D341Med (cell line): Measurements from ENCODE around the gene GATAD2A.

Experiments used
- DNase-seq: peaks from one replicate; pipeline ENCODE4 v3.0.0; 2012; ENCODE audit warnings: low spot score

Gene GATAD2A

DNA sequence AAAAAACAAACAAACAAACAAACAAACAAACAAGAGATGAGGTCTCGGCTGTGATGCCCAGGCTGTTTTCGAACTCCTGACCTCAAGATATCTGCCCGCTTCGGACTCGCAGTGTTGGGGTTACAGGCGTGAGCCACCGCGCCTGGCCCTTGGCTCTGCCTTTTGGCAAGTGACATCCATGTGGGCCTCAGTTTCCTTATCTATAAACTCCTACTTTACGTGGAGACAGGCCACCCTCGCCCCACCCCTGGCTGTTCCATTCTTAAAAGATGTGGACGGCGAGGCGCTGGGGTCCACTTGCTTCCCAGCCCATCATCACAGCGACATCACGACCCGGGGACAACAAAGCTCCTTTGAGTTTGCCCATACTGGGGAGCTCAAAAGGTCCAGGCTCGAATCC lies 108.2 kb downstream of the GATAD2A start:
- DNase-seq: no peak

DNA sequence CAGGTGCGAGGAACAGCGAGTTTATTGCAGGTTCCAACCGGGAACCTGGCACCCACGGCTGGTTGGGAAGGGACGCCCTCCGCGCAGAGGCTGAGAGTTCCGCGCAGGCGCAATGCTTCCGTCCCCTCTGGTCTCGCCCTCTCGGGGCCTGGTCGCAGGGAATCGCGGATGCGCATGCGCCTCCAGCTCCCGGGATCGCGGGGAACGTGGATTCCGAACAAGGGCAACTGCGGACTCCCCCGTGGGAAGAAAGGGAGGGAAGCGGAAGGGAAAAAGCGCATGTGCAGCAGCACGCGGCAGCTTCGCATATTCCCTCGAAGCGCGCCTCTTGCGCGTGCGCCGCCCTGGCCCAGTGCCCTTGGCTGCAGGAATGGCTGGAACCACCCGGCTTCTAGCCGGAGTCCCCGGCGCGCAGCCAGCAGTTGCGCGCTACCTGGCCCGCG lies 108.8 kb downstream of the GATAD2A start:
- no peak for DNase-seq

DNA sequence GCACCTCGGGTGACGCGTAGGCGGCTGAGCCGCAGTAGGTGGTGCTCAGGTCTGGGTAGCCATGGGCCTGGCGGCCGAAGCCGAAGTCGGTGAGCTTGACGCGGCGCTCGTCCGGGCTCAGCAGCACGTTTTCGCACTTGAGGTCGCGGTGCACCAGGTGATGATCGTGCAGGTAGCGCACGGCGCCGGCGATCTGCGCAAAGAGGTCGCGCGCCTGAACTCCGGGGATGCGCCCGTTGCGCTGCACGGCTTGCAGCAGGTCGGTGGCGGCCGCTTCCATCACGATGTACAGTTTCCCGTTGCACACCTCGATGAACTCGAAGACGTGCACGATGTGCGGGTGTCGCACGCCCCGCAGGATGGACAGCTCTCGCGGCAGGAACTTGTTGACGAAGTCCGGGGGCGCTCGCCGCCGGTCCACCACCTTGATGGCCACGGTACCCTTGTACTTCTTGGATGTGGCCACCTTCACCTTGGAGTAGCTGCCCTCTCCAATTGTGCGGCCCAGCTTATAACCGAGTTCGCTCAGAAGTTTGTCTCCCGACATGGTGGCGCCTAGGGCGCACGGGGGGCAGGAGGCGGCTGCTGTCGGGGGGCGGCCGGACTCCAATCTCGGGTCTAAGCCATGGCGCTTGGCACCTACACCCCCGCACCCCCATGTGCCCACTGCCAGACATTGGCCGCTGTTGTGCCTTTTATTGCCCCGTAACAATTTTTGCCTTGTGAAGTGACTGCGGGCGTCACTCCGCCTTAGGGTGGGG lies 109.6 kb downstream of the GATAD2A start, which contains the start of gene TSSK6:
Gene TSSK6 (minus strand): TSS at position 668 of the 761 bp plus-strand sequence. CDS start 121 bp downstream, at position 547.
- no peak for DNase-seq

DNA sequence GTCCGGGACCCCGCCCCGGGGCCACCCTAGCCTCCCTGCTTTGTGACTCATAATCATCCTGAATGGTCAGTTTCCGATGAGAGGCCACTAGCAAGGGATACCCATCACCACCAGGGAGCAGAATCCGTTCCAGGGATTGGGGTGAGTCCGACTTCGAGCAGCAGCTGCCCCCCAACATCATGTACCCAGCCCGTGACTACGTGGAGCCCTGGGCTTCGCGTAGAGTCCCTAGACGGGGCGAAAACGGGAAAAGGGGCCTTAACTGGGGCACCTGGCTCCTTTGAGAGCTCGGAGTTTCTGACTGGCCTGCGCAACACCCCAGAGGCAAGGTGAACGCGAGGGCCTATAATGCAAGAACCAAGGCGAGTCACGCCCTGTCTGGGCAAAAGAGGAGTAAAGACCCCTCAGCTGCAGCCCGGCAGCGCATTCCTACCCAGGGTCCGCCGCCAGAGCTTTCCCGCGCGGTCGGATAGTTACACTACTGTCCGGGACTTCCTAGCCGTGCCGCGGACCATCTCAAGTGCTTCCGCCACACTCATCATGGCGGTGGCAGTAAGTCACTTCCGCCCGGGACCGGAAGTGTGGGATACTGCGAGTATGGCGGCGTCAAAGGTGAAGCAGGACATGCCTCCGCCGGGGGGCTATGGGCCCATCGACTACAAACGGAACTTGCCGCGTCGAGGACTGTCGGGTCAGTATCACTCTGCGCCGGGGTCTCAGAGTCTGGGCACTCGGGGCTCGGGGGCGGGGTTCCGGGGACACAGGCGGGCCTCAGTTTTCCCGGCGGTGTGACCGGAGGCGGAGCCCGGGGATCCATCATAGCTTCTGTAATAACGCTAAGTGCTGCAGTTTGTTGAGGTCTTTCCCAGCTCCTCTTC lies 110.4 kb downstream of the GATAD2A start, which contains the start of gene NDUFA13:
Gene NDUFA13 (plus strand): TSS at position 584 of the 878 bp plus-strand sequence. CDS start 14 bp downstream, at position 598.
- peak; percentile 93 for DNase-seq

DNA sequence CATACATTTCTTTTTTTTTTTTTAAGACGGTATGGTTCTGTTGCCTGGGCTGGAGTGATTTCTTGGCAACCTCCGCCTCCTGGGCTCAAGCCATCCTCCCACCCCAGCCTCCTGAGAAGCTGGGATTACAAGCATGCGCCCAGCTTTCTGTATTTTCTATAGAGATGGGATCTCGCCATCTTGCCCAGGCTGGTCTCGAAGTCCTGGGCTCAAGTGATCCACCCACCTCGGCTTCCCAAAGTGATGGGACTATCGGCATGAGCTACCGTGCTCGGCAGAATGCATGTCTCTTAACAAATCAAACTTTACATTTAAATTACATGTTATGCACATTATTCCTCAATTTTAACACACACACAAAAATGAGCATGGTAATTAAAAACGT lies 111.8 kb downstream of the GATAD2A start:
- no peak for DNase-seq

DNA sequence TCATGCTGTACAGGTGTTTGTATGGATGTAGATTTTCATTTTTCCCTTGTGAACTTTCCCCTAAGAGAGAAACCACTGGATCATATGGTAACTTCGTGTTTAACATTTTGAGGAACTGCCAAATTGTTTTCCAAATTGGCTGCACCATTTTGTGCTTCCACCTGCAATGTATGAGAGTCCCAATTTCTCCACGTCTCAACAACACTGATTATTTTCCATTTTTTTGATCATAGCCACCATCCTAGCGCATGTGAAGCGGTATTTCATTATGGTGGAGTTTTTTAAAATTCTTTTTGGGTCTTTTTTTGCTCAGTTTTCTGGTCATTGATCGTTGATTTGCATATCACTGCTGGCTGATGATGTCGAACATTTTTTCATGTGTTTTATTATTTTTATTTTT lies 115.5 kb downstream of the GATAD2A start:
- no peak for DNase-seq

DNA sequence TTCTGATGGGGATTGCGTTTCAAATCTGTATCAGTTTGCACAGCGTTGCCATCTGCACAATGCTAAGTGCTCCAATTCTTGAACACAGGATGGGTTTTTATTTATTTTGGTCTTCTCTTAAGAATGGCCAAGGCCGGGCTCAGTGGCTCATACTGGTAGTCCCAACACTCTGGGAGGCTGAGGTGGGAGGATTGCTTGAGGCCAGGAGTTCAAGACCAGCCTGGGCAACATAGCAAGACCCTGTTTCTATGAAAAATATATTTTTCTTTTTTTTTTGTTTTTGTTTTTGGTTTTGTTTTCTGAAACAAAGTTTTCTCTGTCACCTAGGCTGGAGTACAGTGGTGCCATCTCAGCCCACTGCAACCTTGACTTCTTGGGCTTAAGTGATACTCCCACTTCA lies 117.7 kb downstream of the GATAD2A start:
- DNase-seq: no peak

DNA sequence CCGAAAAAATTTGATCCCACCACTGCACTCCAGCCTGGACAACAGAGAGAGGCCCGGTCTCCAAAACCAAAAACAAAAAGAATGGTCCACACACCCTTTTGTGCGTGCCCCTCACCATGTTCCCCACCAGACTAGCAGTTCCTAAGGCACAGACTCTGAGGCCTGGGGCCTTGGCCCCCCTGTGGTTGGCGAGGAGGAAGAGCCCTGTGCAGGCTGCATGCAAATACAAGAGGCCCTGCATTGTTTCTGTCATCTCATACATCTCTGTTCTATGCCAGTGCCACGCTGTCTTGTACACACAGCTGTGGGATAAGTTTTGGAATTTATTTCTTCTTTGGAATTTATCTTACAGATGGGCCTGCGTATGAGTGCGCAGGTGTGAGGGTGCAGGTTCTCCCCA lies 118.6 kb downstream of the GATAD2A start:
- no peak for DNase-seq

DNA sequence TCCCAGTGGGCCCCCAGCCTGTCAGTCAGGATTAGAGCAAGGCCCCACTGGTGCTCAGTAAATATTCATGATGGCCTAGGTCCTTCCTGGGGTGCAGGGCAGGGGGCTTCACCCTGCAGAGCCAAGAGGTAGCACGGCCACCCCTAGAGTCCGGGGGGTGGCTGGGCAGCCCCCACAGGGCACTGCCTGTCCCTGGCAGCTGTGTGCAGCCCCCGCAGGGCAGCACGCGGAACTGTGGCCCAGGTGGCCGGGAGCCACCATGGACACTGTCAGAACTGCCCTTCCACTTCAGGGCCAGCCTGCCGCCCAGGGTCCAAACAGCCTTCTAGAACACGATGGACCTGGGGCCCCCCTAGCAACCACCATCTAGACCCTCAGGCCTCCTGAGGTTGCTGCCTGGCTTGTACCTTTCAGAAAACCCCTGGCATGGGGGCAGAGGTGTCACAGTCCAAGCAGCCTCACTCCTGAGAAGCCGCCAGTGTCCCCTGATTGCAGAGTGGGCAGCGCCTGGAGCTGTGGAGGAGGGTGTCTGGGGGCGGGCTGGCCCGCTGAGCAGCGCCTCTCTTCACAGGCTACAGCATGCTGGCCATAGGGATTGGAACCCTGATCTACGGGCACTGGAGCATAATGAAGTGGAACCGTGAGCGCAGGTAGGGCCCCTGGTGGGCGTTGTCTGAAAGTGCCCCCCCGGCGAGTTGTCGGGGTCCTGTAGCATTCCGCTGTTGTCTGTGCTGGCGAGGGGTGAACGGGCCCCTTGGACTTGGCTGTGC lies 120.3 kb downstream of the GATAD2A start:
- no peak for DNase-seq

DNA sequence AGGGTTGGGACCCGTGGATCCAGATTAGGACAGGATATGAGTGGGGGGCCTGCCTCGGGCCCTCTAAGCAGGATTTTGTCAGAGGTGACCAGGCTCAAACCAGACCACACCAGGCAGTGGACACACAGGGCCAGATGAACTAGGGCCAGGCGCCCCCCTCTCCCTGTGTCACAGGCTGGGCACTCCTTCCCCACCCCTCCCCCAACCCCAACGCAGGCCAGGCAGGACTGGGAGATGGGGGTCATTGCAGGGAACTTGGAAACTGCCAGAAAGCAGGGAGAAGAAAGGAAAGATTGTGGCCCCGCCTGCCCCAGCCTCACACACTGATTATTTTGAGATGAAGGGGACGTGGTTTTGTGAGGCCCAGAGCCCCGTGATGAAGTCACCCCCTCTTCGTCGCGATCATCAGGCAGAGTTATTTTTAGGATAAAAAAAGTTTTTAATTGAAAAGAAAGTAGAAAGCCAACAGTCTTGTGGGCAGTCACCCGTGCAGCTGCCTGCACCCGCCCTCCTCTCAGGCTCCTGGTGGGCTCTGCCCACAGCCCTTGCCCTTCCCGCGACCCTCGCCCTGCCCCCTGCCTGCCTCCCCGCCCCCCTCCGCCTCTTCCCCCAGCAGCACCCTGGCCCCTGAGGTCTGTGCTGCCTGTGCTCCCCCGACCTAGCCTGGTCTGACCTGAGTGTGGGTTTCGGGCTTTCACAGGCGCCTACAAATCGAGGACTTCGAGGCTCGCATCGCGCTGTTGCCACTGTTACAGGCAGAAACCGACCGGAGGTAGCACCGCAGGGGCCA lies 121.3 kb downstream of the GATAD2A start:
- DNase-seq: no peak

DNA sequence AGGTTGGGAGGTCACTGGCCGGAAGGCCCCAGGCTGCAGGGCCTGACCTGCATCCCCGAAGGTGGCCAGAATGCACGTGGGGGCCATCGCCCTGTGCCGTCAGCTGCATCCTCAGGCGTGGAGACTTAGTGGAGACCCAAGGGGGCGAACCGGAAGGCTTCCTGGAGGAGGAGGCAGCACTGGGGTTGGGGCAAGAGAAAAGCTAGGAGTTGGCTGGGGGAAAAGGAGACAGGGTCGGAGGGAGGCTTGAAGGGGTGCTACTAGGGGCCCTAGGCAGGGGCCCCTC lies 121.8 kb downstream of the GATAD2A start:
- DNase-seq: no peak

DNA sequence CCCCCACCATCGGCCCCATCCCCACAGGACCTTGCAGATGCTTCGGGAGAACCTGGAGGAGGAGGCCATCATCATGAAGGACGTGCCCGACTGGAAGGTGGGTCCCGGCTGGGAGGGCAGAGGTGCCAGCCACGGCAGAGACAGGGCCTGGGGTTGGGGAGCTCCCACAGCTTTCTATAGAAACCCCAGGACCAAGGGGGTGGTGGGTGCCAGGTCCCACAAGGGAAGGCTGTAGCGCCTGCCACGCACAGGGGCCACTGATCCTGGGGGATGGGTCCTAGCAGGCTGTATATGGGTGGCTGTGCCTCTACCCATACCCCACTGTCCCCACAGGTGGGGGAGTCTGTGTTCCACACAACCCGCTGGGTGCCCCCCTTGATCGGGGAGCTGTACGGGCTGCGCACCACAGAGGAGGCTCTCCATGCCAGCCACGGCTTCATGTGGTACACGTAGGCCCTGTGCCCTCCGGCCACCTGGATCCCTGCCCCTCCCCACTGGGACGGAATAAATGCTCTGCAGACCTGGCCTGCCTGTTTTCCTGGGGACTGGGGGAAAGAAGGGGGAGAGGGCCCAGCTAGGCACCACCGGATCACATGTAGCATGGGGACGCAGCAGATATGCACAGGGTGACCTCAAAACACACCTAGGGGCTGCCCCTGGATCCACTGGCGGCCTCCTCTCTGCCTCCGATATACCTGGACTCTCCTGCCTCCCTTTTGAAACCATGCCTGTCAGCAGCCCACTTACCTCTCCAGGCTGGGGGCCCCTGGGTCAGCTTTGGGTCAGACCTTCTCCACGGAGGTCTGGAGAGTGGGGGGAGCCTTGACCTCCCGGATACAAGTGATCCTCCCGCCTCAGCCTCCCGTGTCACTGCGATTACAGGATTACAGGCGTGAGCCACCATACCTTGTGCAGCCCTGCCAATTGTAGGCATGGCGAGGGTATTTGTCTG lies 122.5 kb downstream of the GATAD2A start:
- DNase-seq: no peak

DNA sequence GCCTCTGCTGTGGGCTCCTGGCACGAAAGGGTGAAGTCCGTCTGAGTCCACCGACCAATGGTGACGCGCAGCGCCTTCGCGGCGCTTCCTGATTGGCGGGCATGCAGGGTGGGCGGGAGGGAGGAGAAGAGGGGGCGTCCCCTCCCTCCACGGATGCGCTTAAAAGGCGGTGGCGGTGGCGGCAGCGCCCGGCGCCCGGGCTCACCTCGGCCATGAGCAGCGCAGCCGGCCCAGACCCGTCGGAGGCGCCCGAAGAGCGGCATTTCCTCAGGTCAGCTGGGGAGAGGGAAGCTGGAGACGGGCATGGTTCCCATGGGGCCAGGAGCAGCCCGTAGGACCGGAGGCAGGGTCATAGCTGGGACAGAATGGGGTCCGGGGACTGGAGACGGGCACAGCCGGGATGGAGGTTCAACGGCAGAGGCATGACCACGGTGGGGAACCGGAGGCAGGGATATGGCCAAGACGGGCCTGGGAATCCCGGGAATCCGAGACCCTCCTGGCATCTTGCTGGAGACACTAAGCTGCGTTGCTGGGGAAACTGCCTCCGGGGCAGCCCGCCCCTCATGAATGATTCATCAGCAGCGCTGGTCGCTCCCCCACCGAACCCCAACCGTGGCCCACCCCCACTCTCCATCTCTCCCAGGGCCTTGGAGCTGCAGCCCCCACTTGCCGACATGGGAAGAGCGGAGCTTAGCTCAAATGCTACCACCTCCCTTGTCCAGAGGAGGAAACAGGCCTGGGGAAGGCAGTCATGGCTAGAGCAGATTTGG lies 123.4 kb downstream of the GATAD2A start, which contains the start of gene YJEFN3:
Gene YJEFN3 (plus strand): TSS at position 191 of the 770 bp plus-strand sequence. CDS start 22 bp downstream, at position 213.
- DNase-seq: no peak

DNA sequence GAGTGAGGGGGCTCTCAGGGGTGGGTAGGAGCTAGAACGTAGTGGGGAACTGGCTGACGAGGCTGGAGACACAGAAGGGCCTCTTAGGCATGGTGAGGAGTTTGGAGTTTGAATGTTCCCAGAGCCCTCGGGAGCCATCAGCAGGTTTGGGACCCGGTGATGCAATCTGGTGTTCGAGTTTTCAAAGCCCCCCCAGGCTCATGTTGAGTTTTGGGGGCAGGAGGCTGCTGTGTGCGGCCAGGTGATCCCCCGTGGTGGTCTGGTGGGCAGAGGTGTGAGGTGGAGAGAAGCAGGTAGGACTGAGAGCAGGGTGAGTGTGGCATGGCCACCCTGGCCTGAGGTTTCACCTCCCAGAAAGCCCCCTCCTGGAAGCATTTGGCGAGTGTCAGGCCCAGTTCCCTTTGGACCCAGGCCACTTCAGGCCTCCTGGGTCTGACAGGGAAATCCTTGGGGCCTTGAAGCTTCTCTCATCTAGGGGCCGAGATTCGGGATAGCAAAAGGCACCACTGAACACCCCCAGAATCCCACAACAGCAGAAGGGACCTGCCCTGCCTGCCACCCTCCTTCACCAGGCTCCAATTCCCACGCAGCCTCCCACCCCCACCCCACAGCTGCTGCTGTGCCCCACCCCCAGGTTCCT lies 124.4 kb downstream of the GATAD2A start:
- DNase-seq: no peak

DNA sequence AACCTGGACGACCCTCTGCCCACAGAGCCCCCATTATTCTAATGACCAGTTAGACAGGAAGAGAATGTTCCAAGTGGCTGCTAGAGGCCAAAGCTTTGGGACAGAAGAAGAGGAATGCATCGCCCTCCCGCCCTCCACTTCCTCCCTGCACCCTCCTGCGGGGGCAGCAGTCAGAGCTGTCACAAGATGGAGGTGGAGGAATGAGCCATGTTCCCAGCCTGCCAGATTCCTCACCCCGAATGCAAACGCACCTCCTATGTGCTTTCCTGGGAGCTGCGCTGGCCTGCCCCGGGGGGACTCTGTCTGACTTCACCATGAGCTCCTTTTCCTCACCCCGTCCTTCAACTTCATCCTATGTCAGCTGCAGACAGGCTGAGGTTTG lies 124.9 kb downstream of the GATAD2A start:
- no peak for DNase-seq

DNA sequence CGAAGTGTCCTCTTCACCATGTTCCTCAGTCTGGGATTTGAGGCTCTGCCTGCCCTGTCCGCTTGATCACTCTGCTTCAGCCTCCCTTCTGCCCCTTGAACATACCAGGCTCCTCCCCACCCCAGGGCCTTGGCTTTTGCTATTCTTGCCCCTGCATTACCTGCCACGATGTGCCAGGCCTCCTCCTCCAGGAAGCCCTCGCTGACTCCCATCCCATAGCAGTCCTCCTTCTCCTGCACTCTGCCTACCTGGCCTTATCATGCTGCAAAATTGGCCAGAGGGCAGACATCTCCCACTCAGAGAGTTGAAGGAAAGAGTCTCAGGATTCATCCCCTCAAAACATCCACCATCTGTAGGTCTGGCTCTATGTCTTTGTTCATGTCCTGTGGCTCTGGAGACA lies 125.4 kb downstream of the GATAD2A start:
- no peak for DNase-seq

DNA sequence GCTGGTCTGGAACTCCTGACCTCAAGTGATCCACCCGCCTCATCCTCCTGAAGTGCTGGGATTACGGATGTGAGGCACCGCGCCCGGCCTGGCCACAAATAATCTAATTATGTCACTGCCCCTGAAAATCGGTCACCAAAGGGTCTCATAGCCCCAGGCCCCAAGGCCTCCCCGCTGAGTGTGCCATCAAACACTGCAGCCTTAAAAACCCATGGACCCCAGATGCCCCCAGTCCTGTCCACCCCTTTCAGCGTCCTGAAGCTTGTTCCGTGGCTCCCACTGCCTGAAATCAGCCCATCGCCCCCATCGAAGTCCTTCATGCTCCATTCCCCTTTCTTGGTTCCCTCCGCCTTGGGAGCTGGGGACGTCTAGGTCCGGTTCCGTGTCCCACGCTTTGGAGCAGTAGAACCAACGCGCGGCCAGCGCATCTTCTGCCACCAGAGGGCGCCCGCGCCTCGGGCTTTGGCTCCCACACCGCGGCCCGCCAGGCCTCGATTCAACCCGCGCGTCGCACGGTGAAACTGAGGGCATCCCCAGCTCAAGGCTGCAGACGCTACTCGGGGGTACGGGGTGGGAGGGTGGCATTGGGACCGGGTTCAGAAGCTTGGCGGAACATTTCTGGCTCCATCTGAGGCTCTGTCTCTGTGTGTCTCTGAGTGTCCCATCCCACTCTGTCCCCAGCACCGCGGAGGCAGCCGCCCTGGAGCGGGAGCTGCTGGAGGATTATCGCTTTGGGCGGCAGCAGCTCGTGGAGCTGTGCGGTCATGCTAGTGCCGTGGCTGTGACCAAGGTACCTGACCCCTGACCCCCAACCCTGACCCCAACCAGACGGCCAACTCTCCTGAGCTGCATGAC lies 126.7 kb downstream of the GATAD2A start:
- peak; percentile 91 for DNase-seq
